ENCODE measurements around the gene MTCH1.
"Not testable (repeated sequence)": the region's sequence is repeated elsewhere in the genome, so short reads cannot be mapped to it uniquely, and the experiment has no call there.

The MTCH1 gene

GRCh38 chr6:36997811-36998722 lies 12.1 kb upstream of the MTCH1 start:
- no peak for DNase-seq (ENCODE audit: low spot score)

DNA sequence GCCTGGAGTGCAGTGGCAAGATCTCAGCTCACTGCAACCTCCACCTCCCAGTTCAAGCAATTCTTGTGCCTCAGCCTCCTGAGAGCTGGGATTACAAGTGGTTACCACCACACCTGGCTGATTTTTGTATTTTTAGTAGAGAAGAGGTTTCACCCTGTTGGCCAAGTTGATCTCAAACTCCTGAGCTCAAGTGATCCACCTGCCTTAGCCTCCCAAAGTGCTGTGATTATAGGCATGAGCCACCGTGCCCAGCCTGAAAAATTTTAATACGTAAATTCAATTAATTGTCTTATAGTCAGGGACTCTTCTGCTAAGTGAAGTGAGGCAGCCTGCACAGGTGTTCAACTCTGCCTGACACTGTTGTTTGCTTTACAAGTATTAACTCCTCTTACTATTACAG lies 4.4 kb upstream of the MTCH1 start:
- not testable (repeated sequence) for DNase-seq (ENCODE audit: low spot score)

DNA sequence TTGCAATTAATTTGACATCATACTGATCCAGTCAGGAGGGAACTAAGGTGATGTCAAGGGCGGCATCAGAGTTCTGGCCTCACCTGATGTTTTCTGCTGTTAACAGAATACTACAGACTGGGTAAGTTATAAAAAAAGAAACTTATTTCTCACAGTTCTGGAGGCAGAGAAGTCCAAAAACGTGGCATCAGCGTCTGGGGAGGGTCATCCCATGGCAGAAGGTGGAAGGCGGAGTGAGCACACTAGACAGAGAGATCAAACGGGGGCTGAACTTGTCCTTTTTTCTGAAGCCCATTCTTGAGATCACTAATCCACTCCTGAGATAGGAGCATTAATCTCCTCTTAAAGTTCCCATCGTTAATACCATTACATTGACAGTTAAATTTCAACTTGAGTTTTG lies 3.3 kb upstream of the MTCH1 start:
- DNase-seq (ENCODE audit: low spot score), result no peak

DNA sequence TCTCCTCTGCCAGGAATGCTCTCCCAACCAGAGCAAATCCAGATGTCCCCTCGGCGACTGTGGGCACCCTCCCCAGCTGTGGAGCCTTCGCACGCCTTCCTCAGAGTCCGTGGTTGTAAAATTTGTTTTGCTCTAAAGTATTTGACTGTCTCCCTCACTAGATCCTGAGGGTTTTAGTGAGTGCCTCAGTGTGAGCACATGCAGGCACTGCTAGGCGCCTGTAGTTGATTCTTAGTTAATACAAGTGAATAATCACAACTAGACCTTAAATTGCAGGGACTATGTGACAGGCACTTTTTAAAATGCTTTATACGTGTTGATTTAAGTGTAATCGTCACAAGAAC lies 680 bp upstream of the MTCH1 start:
- no peak for DNase-seq (ENCODE audit: low spot score)

- DNase-seq (ENCODE audit: low spot score), result no peak
Observed at GRCh38 chr6:36985417-36985807, 584 bp downstream of the MTCH1 start.

DNA sequence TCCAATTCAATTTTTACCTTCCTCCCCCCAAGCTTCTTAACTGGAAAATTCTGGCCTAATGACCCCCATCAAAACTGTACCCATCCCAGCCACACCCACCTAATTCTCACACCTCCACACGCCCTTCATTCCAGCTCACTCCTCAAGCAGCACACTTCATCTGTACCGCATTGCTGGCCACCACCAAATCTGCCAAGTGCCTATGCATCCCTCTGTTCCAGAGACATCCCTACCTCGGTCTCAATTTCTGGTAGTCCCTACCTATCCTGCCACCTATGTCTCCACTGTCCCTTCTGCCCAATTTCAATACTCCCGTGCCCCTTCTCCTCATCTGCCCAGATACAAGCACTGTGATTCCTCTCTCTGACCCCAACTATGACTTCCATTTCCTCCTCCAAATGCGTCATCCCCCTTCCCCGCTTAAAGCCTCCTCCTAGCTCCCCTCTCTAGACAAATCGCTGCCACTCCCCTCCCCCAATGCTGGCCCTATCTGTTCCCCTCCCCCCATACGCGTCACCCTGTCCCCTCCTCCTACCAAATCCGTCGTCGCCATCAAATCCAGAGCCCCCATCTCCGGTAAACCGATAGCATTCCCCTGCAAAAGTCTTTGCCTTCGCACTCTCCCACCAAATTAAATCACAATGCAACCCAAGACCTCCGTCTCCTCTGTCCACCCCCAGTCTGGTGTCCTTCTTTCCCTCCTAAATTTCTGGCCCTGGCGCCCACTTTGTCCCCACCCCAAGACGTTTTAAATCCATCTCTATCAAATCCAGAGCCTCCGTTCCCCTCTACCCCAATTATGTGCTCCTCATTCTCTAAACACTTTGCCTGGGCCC lies 1.2 kb downstream of the MTCH1 start:
- DNase-seq (ENCODE audit: low spot score), result peak; percentile 63

- no peak for DNase-seq (ENCODE audit: low spot score)
Observed at GRCh38 chr6:36983538-36983937, 2.5 kb downstream of the MTCH1 start.

DNA sequence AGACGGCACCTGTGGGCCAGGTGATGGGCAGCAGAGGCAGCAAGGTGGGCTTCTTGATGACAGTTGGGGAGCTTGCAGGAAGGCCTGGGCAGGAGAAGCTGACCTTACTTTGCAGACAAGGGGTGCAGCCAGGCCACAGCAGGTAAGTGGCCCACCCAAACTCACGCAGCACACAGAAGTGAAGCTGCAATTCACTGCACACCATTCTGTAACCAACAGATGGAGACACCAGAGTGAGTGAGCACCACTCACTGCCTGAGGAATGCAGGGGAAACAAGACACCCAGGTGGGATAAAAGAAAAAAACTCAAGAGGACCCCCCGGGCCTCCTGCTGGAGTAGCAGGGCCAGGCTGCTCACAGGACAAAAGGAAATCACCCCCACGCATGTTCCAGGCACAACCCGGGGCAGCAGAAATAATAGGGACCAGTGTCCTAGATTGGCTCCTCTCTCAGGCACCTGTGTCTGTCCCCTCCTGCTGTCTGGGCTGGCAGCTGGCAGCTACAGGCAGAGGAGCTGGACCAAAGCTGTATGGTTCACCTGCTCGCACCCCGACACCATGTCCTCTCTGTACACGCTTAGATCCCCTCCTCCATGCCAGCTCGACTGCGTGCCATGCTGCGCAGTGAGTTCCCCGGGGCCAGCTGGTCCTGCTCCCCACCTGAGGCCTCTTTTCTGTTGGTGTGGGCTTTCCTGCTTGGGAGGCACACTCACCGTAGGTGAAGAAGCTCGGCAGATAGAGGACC lies 4.9 kb downstream of the MTCH1 start:
- no peak for DNase-seq (ENCODE audit: low spot score)

GRCh38 chr6:36980129-36980528 lies 5.9 kb downstream of the MTCH1 start:
- no peak for DNase-seq (ENCODE audit: low spot score)

GRCh38 chr6:36979347-36979742 lies 6.7 kb downstream of the MTCH1 start:
- no peak for DNase-seq (ENCODE audit: low spot score)

- DNase-seq (ENCODE audit: low spot score), result no peak
Observed at GRCh38 chr6:36978421-36979346, 7.3 kb downstream of the MTCH1 start.

GRCh38 chr6:36977470-36977941 lies 8.5 kb downstream of the MTCH1 start:
- no peak for DNase-seq (ENCODE audit: low spot score)

GRCh38 chr6:36976931-36977330 lies 9.1 kb downstream of the MTCH1 start:
- DNase-seq (ENCODE audit: low spot score), result no peak

- no peak for DNase-seq (ENCODE audit: low spot score)
Observed at GRCh38 chr6:36976509-36976908, 9.5 kb downstream of the MTCH1 start.

DNA sequence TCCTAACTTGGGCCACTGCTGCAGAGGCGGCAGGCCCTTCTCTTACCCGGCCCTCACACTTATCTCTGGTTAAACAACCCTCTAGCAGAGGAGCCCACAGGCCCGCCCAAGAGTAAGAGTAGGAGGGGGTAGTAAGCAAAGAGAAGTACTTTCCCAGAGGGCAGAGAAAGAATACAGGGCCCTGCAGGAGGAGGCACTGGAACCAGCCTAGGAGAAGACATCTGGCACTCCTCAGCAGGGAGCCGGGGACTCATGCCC lies 10.1 kb downstream of the MTCH1 start:
- DNase-seq (ENCODE audit: low spot score), result no peak

DNA sequence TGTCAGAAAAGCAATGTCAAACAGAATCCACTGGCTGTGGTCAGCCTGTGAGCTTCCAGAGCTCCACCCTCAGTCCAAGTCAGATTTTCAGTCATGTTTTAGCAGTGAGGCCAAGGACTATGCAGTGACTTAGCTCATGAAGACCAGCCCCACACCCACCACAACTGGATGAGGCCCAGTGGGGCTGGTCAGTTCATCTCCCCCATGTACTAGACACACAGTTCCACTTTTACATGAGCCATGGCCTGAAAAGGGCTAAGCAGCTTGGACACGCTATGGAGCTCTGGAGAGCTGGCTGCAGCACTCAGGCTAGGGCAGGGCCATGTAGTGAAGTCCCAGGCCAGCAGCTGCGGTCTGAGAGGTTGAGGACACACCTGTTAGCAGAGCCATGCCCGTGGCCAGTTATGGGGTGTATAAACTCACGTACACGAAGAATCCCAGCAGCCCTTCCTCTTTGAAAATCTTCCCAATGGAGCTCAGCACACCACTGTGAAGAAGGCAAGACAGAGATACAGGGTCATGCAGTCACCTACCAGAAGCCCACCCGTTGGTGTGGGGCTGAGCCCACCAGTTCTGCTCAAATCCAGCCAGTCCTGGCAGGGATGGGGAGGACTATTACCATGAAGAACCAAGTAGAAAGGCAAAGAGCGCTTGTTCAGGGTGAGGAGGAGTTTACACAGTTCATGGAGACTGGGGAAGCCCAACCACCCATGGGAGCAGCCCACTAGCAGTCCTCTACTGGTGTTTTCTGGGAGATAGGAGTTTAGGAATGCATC lies 10.6 kb downstream of the MTCH1 start:
- no peak for DNase-seq (ENCODE audit: low spot score)

- DNase-seq (ENCODE audit: low spot score), result no peak
Observed at GRCh38 chr6:36973647-36974046, 12.3 kb downstream of the MTCH1 start.

- DNase-seq (ENCODE audit: low spot score), result no peak
Observed at GRCh38 chr6:36973190-36973589, 12.8 kb downstream of the MTCH1 start.

DNA sequence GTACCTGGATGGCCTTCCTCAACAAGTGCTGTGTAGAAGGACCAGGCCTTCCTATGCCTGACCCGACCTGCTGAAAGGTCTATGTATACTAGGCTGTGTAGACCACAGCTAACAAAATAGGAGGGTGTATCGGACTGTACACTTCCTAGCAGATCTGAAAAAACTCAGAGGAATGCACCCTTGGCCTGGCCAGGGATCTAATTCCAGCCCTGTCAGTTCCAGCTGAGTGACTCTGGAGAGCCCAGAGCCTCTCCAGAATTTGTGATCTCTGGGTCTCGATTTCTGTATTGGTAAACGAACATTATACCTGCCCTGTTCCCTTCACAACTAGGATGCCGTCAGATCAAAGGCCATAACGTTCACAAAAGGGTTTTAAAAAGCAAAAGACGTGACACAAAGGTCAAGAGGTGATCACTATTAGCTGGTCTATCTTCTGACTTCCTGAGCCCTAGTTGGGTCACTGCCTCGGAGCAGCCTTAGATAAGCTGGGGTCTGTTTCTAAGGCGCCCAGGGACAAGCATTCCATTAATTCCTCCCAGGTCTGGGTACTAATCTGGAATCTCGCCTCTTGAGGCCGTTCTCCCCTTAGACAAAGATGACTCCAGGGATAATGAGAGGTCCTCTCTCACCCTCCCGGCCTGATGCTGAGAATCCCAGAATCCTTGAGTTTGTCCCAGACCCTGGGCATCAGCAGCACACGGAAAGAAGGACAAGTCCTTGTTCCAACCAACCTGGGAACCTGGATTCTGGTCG lies 13.9 kb downstream of the MTCH1 start:
- no peak for DNase-seq (ENCODE audit: low spot score)
